HG03565 (cell line): ENCODE results near the gene GNPDA1.

Source experiments
- ATAC-seq: cut with Tn5 transposase; IDR thresholded peaks from one replicate; pipeline ENCODE4 v1.9.1; 2021; ENCODE audit warnings: mild to moderate bottlenecking, moderate library complexity; ENCODE audit not compliant: unreplicated experiment

The GNPDA1 gene

GRCh38 chr5:141995656-141996055 lies 17.2 kb downstream of the GNPDA1 start:
- ATAC-seq = no peak

DNA sequence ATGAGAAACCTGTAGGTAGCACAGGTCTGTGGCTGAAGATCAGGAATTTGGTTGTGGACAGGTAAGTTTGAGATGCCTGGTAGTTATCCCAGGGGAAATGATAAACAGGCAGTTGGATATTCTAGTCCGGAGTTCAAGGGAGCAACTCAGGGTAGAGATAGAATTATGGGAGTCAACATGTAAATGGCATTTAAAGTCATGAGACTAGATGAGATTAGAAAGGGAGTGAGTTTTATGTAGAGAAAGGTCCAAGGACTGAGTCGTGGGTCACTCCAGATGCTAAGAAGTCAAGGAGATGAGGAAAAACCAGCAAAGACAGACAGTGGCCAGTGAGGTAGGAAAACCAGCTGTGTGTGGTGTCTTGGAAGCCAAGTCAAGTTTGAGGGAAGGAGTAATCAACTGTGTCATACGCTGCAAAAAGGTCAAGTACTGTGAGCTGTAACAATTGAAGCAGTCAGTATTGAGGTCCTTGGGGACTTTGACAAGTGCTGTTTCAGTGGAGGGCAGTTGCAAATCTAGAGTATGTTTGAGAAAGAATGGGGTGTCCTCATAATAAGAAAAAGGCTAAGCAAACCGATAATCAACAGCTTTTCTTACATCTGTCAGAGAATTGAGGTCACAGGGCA lies 18.2 kb downstream of the GNPDA1 start:
- no peak for ATAC-seq

DNA sequence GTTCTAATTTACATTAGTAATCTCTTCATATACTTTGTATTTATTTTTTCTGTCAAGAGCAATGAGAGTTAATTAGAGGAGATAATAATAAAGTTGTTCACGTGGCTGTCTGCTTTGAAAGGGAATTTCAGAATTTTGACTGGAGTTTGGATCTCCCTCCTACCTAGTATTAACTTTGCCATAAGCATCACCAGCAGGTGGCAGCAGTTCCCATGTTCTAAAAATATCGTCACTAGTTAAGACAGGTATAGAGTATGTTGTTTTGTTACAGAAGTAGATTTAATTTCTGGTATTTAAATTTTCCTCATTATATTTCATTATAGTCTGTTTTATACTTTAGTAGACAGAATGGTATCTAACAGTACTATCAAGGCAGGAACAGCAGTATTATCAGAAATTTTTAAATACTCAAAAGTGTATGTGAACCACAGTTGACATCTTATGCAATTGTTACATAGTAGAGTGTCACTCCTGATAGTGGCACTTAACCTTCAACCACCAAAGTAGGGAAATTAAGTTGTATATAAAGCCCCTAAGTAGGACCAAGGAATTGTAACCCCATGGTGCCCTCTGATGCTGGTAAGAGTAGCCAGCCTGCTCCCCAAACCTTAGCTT lies 20.4 kb downstream of the GNPDA1 start:
- ATAC-seq = no peak

GRCh38 chr5:141989720-141990119 lies 23.1 kb downstream of the GNPDA1 start:
- no peak for ATAC-seq

DNA sequence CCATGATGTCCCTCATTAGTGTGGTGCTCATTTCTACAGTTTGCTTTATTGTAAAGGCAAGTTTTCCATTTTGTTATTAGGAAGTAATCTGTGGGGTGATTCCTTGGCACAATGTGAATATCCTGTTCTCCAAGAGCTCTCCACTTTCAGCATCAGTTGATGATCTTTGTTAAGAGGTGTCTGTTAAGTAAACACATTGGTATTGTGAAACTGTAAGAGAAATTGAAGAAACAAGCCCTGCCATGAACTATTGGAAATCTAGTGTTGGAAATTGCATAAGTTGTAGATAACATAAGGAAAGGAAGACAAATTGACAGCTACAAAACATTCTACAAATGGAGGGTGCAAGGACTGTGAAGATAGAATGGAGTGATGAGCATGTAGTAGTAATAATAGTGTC lies 26.8 kb downstream of the GNPDA1 start:
- no peak for ATAC-seq

DNA sequence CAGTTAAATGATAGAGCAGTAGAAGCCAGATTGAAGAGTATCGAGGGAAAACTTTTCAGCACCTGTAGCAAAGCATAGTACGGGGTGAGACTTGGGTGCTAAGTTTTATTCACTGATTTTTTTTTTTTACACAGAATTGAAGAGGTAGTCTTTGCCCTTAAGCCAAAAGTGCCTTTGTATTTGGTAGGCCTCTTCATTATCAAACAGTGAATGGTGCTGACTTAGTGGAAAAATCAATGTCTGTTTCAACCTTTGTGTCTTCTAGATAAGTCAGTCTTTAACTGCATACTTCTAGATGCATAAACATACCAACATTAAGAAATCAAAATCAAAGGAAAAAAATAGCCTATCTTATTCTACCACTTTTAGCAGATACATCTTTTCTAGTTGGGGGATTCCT lies 30.2 kb downstream of the GNPDA1 start:
- no peak for ATAC-seq

GRCh38 chr5:141978389-141978788 lies 34.4 kb downstream of the GNPDA1 start:
- ATAC-seq = no peak

GRCh38 chr5:141976176-141976575 lies 36.7 kb downstream of the GNPDA1 start:
- ATAC-seq = no peak

DNA sequence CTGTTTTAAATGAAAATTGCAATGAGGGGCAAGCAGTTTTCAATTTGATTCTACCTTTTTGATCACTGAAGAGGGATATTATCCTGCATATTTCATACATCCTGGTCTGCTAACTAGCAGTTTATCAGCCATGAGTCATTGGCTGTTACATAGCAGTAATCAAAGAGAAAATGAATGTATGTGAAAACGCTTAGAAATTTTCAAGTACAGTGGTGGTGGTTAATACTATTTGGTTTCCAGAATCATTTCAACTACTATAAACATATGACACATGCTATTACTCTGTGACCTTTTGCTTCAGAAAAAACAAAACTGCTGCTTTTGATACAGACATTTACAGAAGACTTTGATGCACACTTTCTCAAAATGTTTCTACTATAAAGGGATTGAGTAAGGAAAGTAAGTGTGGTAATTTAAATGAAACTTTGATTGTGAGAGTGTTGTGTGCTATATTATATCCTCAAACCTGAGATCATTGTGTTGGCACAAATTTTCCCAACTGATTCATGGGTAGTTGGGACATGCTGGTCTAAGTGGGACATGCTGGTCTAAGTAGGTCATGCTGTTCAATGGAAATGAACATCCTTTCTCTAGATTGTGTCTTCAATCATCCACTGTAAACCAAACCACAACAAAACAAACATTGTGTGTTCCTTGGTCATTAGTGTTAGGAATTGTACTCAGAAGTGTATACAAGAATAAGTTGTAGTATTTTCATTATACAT lies 38.8 kb downstream of the GNPDA1 start:
- no peak for ATAC-seq

DNA sequence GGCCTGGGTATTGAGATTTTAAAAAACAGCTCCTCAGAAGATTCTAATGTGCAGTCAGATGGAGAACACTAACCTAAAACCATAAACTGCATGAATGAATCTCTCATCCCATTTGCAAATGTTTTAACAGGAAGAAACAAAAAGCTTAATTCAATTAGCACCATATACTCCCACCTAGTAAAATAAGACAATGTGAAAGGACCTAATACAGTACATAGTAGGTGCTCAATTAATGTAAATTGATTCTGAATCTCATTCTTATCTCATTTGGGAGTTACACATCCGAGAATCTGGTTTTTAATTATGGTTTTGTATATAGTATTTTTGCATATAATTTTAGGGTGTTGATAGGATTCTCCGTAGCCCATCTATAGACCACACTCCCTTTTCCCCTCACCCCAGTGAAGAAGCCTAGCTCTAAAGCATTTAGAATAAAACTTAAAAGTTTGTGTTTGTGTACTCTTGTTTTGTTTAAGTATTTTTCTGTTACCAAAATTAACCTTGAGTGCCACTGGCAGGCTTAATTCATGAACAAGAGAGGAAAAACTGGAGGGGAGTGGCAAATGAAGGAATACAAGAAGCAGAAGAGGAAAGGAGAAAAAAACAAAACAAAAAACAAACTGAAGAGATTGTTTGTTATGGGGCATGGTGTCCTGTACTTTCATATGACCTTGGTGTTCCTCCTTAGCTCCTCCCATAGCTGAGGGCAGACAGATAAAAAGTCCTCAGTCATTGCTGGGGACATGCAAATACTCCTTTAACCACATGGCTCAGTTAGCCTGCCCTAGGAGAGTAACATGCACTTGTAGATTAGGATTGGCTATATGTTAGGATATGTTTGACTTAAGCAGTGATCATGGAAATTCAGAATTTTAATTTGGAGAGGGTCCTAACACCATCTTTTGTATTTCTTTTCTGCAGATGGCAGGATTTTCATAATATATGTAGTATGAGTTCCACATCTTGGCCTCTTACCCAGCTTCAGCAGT lies 42.8 kb downstream of the GNPDA1 start:
- peak; percentile 57 for ATAC-seq

GRCh38 chr5:141968914-141969608 lies 43.8 kb downstream of the GNPDA1 start, which contains the start of gene RNF14:
RNF14 (plus strand) TSS chr5:141969105; CDS start chr5:141973589, 4,484 bp downstream.
- peak; percentile 88 for ATAC-seq

GRCh38 chr5:141966963-141967333 lies 45.9 kb downstream of the GNPDA1 start:
- ATAC-seq = no peak

DNA sequence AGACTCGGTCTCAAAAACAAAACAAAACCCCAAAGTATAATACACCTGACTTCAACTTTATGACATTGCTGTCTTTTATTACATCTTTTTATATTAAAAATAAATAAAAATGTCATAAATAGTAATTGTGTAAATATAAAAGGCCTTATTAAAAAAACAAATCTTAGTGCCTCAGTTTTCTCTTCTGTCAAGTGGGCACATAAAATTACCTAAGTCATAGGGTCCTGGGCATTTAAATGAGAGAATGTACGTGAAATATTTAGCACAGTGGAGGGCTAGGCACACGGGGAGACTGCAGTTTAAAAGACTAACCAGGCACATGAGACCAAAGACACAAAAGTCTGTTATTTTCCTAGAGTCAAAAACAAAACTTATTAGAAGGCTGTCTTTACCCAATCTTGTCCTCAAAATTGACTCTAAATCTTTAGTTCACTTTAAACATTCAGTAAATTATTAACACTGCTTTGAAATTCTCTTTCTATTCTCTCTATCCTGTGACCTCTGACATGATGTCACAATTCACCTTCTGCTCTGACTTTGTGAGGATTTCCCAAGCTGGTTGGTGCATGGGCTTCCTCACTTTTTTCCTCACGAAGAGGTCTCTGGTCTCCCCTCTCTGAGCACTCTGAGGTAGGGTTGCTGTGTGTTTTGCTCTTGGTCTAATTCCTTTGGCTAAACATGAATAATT lies 46.4 kb downstream of the GNPDA1 start:
- no peak for ATAC-seq

DNA sequence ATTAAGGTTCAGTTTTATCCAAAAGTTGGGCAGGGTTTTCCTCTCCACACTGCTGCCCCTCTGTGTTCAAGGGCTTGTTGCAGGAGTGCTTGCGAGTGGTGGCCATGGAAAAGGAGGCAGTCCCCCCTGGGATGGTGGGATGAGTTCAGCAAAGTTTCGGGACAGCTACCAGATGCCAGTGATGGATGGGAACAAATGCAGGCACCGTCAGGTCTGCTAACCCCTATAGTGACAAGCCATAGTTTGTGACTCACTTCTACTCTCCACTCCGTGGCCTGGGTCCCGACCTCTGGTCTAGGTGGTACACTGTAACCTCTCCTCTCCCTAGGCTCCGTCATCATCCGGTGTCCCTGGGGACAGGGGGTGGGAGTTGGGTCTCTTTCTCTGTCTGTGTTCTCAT lies 47.8 kb downstream of the GNPDA1 start:
- no peak for ATAC-seq

DNA sequence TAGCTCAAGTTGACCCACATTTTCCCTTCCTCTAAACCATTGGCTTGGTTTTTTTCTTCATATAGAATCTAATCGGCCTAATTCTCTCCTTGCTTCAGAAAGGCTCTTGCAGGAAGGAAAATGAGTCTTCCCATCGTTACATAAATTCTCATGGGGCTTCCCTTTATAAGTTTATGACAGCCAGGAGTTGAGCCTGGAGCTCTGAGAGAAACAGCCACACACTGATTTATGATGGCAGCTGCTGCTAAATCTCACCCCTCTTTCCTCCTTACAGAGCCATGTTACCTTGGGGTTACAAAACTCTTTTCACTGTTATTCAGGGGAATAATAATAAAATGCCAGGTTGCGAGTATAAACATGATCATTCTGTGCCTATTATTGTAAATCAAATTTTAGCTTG lies 49.1 kb downstream of the GNPDA1 start:
- no peak for ATAC-seq

GRCh38 chr5:141961466-141961865 lies 51.4 kb downstream of the GNPDA1 start:
- no peak for ATAC-seq

- peak; percentile 93 for ATAC-seq
Observed at GRCh38 chr5:141960449-141961323, 52.1 kb downstream of the GNPDA1 start.

GRCh38 chr5:141960018-141960417 lies 52.8 kb downstream of the GNPDA1 start:
- no peak for ATAC-seq
